Liver (tissue), 9 donors: Measurements from ENCODE around the gene DCAF15. TPM values are rescaled to one million over a fixed set of nuclear protein-coding genes. Genes with fewer than 3 reads are reported as not detected.

ENCODE experiments used
- DNase-seq: peaks from one replicate; pipeline ENCODE4 v3.0.0-alpha.2; 2017; ENCODE audit warnings: low spot score
- H3K27ac ChIP-seq, 2 donors: one replicate each; pipeline ENCODE4 v1.7.0; 2013; ENCODE audit warnings: inconsistent platforms in 2 of 2, low read length in 2 of 2, control low read depth in 1 of 2, low read depth in 1 of 2, mild to moderate bottlenecking in 1 of 2
- H3K27me3 ChIP-seq, 4 donors: one replicate each; pipeline versions ENCODE4 v1.6.1 to v1.7.0; 2013; ENCODE audit warnings: low read length in 3 of 4, inconsistent platforms in 1 of 4, mild to moderate bottlenecking in 1 of 4, moderate library complexity in 1 of 4; ENCODE audit not compliant: control insufficient read depth in 4 of 4, insufficient read depth in 4 of 4
- H3K36me3 ChIP-seq, 4 donors: one replicate each; pipeline versions ENCODE4 v1.6.1 to v1.7.0; 2013; ENCODE audit warnings: low read length in 3 of 4, mild to moderate bottlenecking in 3 of 4, low read depth in 1 of 4, moderate library complexity in 1 of 4; ENCODE audit not compliant: control insufficient read depth in 4 of 4, insufficient read depth in 3 of 4
- H3K4me1 ChIP-seq, 4 donors: one replicate each; pipeline versions ENCODE4 v1.6.1 to v1.7.0; 2013; ENCODE audit warnings: low read length in 3 of 4, mild to moderate bottlenecking in 3 of 4, moderate library complexity in 1 of 4; ENCODE audit not compliant: control insufficient read depth in 4 of 4, insufficient read depth in 4 of 4
- H3K4me3 ChIP-seq, 3 donors: one replicate each; pipeline versions ENCODE4 v1.6.1 to v1.7.0; 2013; ENCODE audit warnings: low read length in 3 of 3, control low read depth in 1 of 3, low read depth in 1 of 3, mild to moderate bottlenecking in 1 of 3
- H3K9ac ChIP-seq, 2 donors: one replicate each; pipeline ENCODE4 v1.7.0; 2013; ENCODE audit warnings: low read length in 2 of 2, mild to moderate bottlenecking in 2 of 2, moderate library complexity in 2 of 2, control low read depth in 1 of 2, low read depth in 1 of 2
- H3K9me3 ChIP-seq, 4 donors: one replicate each; pipeline versions ENCODE4 v1.6.1 to v1.7.0; 2013; ENCODE audit warnings: low read length in 3 of 4; ENCODE audit not compliant: control insufficient read depth in 4 of 4
- EGR1 ChIP-seq, 2 donors: IDR thresholded peaks; 2 replicates each; pipeline ENCODE4 v1.6.1; 2016 to 2018; ENCODE audit warnings: antibody characterized with exemption in 2 of 2, low read depth in 2 of 2
- FOXA1 ChIP-seq: IDR thresholded peaks from 2 replicates; pipeline ENCODE4 v1.6.1; 2016; ENCODE audit warnings: antibody characterized with exemption
- FOXA2 ChIP-seq: IDR thresholded peaks from 2 replicates; pipeline ENCODE4 v1.6.1; 2016; ENCODE audit warnings: antibody characterized with exemption
- GABPA ChIP-seq, 2 donors: IDR thresholded peaks in 1 of 2; conservative IDR thresholded peaks in 1 of 2; 2 replicates each; pipeline ENCODE4 v1.6.1; 2016; ENCODE audit warnings: antibody characterized with exemption in 2 of 2, mild to moderate bottlenecking in 1 of 2, moderate library complexity in 1 of 2
- HNF4A ChIP-seq, 2 donors: conservative IDR thresholded peaks; 2 replicates each; pipeline ENCODE4 v1.6.1; 2016; ENCODE audit warnings: antibody characterized with exemption in 2 of 2, mild to moderate bottlenecking in 2 of 2
- HNF4G ChIP-seq: IDR thresholded peaks from 2 replicates; pipeline ENCODE4 v1.6.1; 2016; ENCODE audit warnings: antibody characterized with exemption
- JUND ChIP-seq, 2 donors: IDR thresholded peaks; 2 replicates each; pipeline ENCODE4 v1.6.1; 2016; ENCODE audit warnings: antibody characterized with exemption in 2 of 2
- NR2F2 ChIP-seq: IDR thresholded peaks from 2 replicates; pipeline ENCODE4 v1.6.1; 2016; ENCODE audit warnings: antibody characterized with exemption
- RAD21 ChIP-seq, 2 donors: IDR thresholded peaks; 2 replicates each; pipeline ENCODE4 v1.6.1; 2016; ENCODE audit warnings: antibody characterized with exemption in 2 of 2, mild to moderate bottlenecking in 2 of 2
- RXRA ChIP-seq, 2 donors: IDR thresholded peaks; 2 replicates each; pipeline ENCODE4 v1.6.1; 2017 to 2018; ENCODE audit warnings: antibody characterized with exemption in 2 of 2, mild to moderate bottlenecking in 1 of 2
- SP1 ChIP-seq: IDR thresholded peaks from 2 replicates; pipeline ENCODE4 v1.6.1; 2018; ENCODE audit warnings: antibody characterized with exemption, mild to moderate bottlenecking
- TAF1 ChIP-seq: conservative IDR thresholded peaks from 2 replicates; pipeline ENCODE4 v1.6.1; 2016; ENCODE audit warnings: antibody characterized with exemption, mild to moderate bottlenecking
- YY1 ChIP-seq: IDR thresholded peaks from 2 replicates; pipeline ENCODE4 v1.6.1; 2016; ENCODE audit warnings: antibody characterized with exemption, mild to moderate bottlenecking
- WGBS: extraction: QIAGEN DNeasy Blood & Tissue Kit; methylation state at CpG from one replicate; pipeline ENCODE4 v1.1.7; 2013; 5-methylcytosine and 5-hydroxymethylcytosine counted together
- polyA plus RNA-seq, 2 donors: library from polyadenylated mRNA; stranded (reverse) in 1 of 2; unstranded in 1 of 2; fragments of 200-250 nt in 1 of 2; fragments of >200 nt in 1 of 2; fragmentation: Nextera tagmentation in 1 of 2; extraction: Ambion mirVana in 1 of 2; gene quantifications; one replicate each; pipeline versions ENCODE4 v1.2.1 to v1.2.3, GENCODE V29; 2013 to 2015
- total RNA-seq, 2 donors: library from RNA; depleted of rRNA; stranded (reverse); fragments of >200 nt; gene quantifications; one replicate each; pipeline ENCODE4 v1.2.3, GENCODE V29; 2014
- TF ChIP-seq, protein P1 (sequence below): IDR thresholded peaks from 2 replicates; pipeline ENCODE4 v1.6.1; 2016; ENCODE audit warnings: antibody characterized with exemption
- TF ChIP-seq, protein P2 (sequence below): IDR thresholded peaks from 2 replicates; pipeline ENCODE4 v1.6.1; 2016; ENCODE audit warnings: antibody characterized with exemption
- TF ChIP-seq, protein P3 (sequence below): IDR thresholded peaks from 2 replicates; pipeline ENCODE4 v1.6.1; 2016; ENCODE audit warnings: antibody characterized with exemption, mild to moderate bottlenecking
- TF ChIP-seq, protein P4 (sequence below): IDR thresholded peaks from 2 replicates; pipeline ENCODE4 v1.6.1; 2016; ENCODE audit warnings: antibody characterized with exemption
- TF ChIP-seq, protein P5 (sequence below): fragments of 150-350 bp; IDR thresholded peaks from 2 replicates; pipeline ENCODE4 v1.5.1; 2017; ENCODE audit warnings: improper control_type of control experiment, low read depth, low read length; ENCODE audit not compliant: missing input control
- donor health status: healthy.
- donor health status: healthy.
- donor health status: healthy.
- donor health status: healthy.
- donor health status: healthy.

DCAF15 gene
- total and polyA plus RNA-seq, 4 donors, result 2.6 to 10.4 (median 5.5) TPM

DNA sequence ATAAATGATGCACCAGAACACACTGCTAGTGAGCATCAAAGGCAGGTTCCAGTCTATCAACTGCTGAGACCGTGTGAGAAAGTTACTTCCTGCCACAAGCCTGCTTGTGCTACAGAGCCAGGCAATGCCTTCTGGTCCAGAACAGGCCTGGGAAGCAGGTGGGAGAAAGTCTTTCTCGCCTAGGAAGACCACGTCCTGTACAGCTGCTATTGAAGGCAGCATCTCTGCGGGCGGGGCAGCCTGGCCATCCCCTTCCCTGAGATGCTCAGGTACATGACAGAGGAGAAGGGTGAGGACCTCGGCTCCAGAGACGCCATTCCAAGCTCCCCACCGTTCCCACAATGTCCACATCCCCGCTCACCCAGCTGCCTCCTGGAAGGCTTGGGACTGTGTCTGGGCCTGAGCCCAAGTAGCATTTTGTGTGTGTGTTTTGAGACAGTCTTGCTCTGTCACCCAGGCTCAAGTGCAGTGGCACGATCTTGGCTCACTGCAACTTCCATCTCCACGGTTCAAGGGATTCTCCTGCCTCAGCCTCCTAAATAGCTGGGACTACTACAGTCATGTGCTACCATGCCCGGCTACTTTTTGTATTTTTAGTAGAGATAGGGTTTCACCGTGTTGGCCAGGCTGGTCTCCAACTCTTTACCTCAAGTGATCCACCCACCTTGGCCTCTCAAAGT is 50.4 kb downstream of the DCAF15 start:
- no peak for DNase-seq
- Histone ChIP-seq H3K4me3 (no peak overlapping the region), H3K9me3 (peaks cover 0 to 3% (median 1%) of the 10 kb centered on the region in 4 donors), H3K27me3 (no peaks in the 10 kb centered on the region), H3K4me1 (peaks cover 6 to 15% (median 10%) of the 10 kb centered on the region in 4 donors), H3K36me3 (peaks cover 0 to 6% (median 0%) of the 10 kb centered on the region in 4 donors), H3K9ac (peak overlapping the region in 1 of 2 donors; percentile 25), H3K27ac (peak overlapping the region; percentile 26 to 93)
- TF ChIP-seq, protein P1, sequence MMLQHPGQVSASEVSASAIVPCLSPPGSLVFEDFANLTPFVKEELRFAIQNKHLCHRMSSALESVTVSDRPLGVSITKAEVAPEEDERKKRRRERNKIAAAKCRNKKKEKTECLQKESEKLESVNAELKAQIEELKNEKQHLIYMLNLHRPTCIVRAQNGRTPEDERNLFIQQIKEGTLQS, result no peak
- TF ChIP-seq, protein P2, sequence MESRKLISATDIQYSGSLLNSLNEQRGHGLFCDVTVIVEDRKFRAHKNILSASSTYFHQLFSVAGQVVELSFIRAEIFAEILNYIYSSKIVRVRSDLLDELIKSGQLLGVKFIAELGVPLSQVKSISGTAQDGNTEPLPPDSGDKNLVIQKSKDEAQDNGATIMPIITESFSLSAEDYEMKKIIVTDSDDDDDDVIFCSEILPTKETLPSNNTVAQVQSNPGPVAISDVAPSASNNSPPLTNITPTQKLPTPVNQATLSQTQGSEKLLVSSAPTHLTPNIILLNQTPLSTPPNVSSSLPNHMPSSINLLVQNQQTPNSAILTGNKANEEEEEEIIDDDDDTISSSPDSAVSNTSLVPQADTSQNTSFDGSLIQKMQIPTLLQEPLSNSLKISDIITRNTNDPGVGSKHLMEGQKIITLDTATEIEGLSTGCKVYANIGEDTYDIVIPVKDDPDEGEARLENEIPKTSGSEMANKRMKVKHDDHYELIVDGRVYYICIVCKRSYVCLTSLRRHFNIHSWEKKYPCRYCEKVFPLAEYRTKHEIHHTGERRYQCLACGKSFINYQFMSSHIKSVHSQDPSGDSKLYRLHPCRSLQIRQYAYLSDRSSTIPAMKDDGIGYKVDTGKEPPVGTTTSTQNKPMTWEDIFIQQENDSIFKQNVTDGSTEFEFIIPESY, result no peak
- TF ChIP-seq JUND (IDR thresholded peaks at IDR 0.05) (no peak), SP1 (no peak), RXRA (IDR thresholded peaks at IDR 0.05) (no peak), EGR1 (IDR thresholded peaks at IDR 0.05; ENCODE audit: low read depth in 2 of 2) (no peak), HNF4A (conservative IDR thresholded peaks at IDR 0.05) (no peak), HNF4G (no peak), NR2F2 (no peak), FOXA1 (no peak), FOXA2 (no peak), YY1 (no peak), TAF1 (no peak), RAD21 (IDR thresholded peaks at IDR 0.05) (no peak), GABPA (IDR thresholded peaks at IDR 0.05 in 1 of 2, conservative IDR thresholded peaks at IDR 0.05 in 1 of 2) (no peak)
- TF ChIP-seq, protein P3, sequence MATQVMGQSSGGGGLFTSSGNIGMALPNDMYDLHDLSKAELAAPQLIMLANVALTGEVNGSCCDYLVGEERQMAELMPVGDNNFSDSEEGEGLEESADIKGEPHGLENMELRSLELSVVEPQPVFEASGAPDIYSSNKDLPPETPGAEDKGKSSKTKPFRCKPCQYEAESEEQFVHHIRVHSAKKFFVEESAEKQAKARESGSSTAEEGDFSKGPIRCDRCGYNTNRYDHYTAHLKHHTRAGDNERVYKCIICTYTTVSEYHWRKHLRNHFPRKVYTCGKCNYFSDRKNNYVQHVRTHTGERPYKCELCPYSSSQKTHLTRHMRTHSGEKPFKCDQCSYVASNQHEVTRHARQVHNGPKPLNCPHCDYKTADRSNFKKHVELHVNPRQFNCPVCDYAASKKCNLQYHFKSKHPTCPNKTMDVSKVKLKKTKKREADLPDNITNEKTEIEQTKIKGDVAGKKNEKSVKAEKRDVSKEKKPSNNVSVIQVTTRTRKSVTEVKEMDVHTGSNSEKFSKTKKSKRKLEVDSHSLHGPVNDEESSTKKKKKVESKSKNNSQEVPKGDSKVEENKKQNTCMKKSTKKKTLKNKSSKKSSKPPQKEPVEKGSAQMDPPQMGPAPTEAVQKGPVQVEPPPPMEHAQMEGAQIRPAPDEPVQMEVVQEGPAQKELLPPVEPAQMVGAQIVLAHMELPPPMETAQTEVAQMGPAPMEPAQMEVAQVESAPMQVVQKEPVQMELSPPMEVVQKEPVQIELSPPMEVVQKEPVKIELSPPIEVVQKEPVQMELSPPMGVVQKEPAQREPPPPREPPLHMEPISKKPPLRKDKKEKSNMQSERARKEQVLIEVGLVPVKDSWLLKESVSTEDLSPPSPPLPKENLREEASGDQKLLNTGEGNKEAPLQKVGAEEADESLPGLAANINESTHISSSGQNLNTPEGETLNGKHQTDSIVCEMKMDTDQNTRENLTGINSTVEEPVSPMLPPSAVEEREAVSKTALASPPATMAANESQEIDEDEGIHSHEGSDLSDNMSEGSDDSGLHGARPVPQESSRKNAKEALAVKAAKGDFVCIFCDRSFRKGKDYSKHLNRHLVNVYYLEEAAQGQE, result no peak
- TF ChIP-seq, protein P4, sequence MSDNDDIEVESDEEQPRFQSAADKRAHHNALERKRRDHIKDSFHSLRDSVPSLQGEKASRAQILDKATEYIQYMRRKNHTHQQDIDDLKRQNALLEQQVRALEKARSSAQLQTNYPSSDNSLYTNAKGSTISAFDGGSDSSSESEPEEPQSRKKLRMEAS, result no peak
- TF ChIP-seq, protein P5, sequence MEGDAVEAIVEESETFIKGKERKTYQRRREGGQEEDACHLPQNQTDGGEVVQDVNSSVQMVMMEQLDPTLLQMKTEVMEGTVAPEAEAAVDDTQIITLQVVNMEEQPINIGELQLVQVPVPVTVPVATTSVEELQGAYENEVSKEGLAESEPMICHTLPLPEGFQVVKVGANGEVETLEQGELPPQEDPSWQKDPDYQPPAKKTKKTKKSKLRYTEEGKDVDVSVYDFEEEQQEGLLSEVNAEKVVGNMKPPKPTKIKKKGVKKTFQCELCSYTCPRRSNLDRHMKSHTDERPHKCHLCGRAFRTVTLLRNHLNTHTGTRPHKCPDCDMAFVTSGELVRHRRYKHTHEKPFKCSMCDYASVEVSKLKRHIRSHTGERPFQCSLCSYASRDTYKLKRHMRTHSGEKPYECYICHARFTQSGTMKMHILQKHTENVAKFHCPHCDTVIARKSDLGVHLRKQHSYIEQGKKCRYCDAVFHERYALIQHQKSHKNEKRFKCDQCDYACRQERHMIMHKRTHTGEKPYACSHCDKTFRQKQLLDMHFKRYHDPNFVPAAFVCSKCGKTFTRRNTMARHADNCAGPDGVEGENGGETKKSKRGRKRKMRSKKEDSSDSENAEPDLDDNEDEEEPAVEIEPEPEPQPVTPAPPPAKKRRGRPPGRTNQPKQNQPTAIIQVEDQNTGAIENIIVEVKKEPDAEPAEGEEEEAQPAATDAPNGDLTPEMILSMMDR, result no peak
- WGBS, result 83% methylated on average over 13 of the region's 13 CpGs
